ENCODE data around the gene LMCD1. TPM values are rescaled to one million over a fixed set of nuclear protein-coding genes. Genes with fewer than 3 reads are reported as not detected.

Gene LMCD1
- polyA plus RNA-seq, 3 donors: 0.09 to 0.51 TPM; not detected in 1

DNA sequence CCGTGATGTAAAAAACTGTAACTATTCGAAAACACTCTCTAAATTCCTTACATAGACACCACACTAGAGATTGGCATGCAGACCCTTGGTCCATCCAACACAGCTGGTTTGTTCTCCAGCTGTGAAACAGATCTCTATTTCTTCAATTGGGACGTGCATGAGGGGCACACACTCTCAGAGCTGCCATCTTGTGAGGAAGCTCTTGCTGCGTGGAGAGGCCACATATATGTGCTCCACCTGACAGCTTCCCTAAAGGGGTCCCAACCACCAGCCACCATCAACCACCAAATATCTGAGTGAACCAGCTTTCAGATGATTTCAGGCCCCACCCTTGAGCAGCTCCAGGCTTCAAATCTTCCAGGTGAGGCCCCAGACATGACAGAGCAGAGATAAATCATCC, 117.3 kb downstream of the LMCD1 start:
- no peak overlapping the region for H3K27ac Mint-ChIP-seq

DNA sequence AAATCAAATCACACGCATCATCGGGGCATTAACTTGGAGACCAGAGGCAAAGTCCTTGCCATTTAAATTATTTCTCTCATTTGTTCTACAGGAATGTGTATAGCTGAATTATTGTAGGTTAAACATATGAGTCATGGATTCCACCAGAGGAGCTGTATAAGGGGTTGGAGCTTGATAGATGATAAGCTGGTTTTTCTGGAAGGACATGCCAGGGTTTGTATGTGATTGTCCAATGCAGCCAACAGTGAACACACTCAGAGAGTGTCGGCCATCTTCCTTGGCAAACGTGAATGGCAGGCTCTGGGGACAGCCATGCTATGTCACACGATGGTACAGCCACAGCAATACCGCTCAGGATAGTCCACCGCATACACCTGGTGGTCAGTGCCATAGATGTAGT, 117.9 kb downstream of the LMCD1 start:
- Mint-ChIP-seq H3K9me3 (peaks cover 0 to 13% (median 8%) of the 10 kb centered on the region in 7 donors), H3K4me1 (peaks cover 4% of the 10 kb centered on the region), H3K4me3 (no peak overlapping the region), H3K27me3 (ENCODE audit: low read depth in 3 of 3) (peaks cover 0 to 2% (median 2%) of the 10 kb centered on the region in 3 donors), H3K36me3 (no peaks in the 10 kb centered on the region), H3K27ac (no peak overlapping the region)
- H3K27me3 ChIP-seq (ENCODE audit: control insufficient read depth in 2 of 2, insufficient read depth in 2 of 2, low read length in 2 of 2): no peaks in the 10 kb centered on the region
- peaks cover 6 to 20% of the 10 kb centered on the region in 2 donors for H3K9me3 ChIP-seq (replicated peaks in 1 of 2; ENCODE audit: control insufficient read depth in 1 of 2, insufficient read depth in 1 of 2, low read length in 2 of 2)
- H3K4me1 ChIP-seq (ENCODE audit: control insufficient read depth in 1 of 2, insufficient read depth in 2 of 2, low read length in 2 of 2): no peaks in the 10 kb centered on the region
- no peak for DNase-seq
- H4K20me1 ChIP-seq (ENCODE audit: insufficient read depth, low read length): no peaks in the 10 kb centered on the region
- no peak overlapping the region for H2AFZ ChIP-seq (ENCODE audit: insufficient read depth, low read depth, low read length, poor library complexity, severe bottlenecking)
- no peak overlapping the region for H3K9ac ChIP-seq (ENCODE audit: insufficient read depth, low read length, poor library complexity, severe bottlenecking)
- no peak overlapping the region for H3K27ac ChIP-seq (ENCODE audit: low read depth in 1 of 2, low read length in 2 of 2)
- intact Hi-C loops (cut with micrococcal nuclease): no loop called here
- H3K4me3 ChIP-seq (replicated peaks in 1 of 3; ENCODE audit: low read depth in 2 of 3, low read length in 3 of 3): no peak overlapping the region
- WGBS (ENCODE audit: insufficient coverage): 93% methylated on average over 4 of the region's 7 CpGs
- H3K36me3 ChIP-seq (replicated peaks in 1 of 2; ENCODE audit: control insufficient read depth in 1 of 2, insufficient read depth in 2 of 2, low read length in 2 of 2): no peaks in the 10 kb centered on the region
- TF ChIP-seq, protein P1, sequence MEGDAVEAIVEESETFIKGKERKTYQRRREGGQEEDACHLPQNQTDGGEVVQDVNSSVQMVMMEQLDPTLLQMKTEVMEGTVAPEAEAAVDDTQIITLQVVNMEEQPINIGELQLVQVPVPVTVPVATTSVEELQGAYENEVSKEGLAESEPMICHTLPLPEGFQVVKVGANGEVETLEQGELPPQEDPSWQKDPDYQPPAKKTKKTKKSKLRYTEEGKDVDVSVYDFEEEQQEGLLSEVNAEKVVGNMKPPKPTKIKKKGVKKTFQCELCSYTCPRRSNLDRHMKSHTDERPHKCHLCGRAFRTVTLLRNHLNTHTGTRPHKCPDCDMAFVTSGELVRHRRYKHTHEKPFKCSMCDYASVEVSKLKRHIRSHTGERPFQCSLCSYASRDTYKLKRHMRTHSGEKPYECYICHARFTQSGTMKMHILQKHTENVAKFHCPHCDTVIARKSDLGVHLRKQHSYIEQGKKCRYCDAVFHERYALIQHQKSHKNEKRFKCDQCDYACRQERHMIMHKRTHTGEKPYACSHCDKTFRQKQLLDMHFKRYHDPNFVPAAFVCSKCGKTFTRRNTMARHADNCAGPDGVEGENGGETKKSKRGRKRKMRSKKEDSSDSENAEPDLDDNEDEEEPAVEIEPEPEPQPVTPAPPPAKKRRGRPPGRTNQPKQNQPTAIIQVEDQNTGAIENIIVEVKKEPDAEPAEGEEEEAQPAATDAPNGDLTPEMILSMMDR (IDR thresholded peaks at IDR 0.05): no peak
- H3K79me2 ChIP-seq (ENCODE audit: insufficient read depth, low read length): no peaks in the 10 kb centered on the region
- H3K4me2 ChIP-seq (replicated peaks; ENCODE audit: extremely low read depth, low read length, poor library complexity, severe bottlenecking): no peak overlapping the region

More for the DNA sequence above, 117.3 kb downstream of the LMCD1 start:
- H2AFZ ChIP-seq (ENCODE audit: insufficient read depth, low read depth, low read length, poor library complexity, severe bottlenecking): no peak overlapping the region
- no peaks in the 10 kb centered on the region for H4K20me1 ChIP-seq (ENCODE audit: insufficient read depth, low read length)
- TF ChIP-seq, protein P1 (IDR thresholded peaks at IDR 0.05): no peak
- peaks cover 6 to 20% of the 10 kb centered on the region in 2 donors for H3K9me3 ChIP-seq (replicated peaks in 1 of 2; ENCODE audit: control insufficient read depth in 1 of 2, insufficient read depth in 1 of 2, low read length in 2 of 2)
- H3K9me3 Mint-ChIP-seq: peaks cover 0 to 13% (median 8%) of the 10 kb centered on the region in 7 donors
- no peak overlapping the region for H3K4me2 ChIP-seq (replicated peaks; ENCODE audit: extremely low read depth, low read length, poor library complexity, severe bottlenecking)
- intact Hi-C loops (cut with micrococcal nuclease): no loop called here
- H3K4me3 ChIP-seq (replicated peaks in 1 of 3; ENCODE audit: low read depth in 2 of 3, low read length in 3 of 3): no peak overlapping the region
- no peak for DNase-seq
- WGBS (ENCODE audit: insufficient coverage): 96% methylated on average over 4 of the region's 4 CpGs
- H3K27ac ChIP-seq (ENCODE audit: low read depth in 1 of 2, low read length in 2 of 2): no peak overlapping the region
- H3K27me3 Mint-ChIP-seq (ENCODE audit: low read depth in 3 of 3): peaks cover 0 to 2% (median 2%) of the 10 kb centered on the region in 3 donors
- no peaks in the 10 kb centered on the region for H3K79me2 ChIP-seq (ENCODE audit: insufficient read depth, low read length)
- peaks cover 4% of the 10 kb centered on the region for H3K4me1 Mint-ChIP-seq
- H3K4me3 Mint-ChIP-seq: no peak overlapping the region
- no peaks in the 10 kb centered on the region for H3K27me3 ChIP-seq (ENCODE audit: control insufficient read depth in 2 of 2, insufficient read depth in 2 of 2, low read length in 2 of 2)
- no peaks in the 10 kb centered on the region for H3K36me3 Mint-ChIP-seq
- H3K9ac ChIP-seq (ENCODE audit: insufficient read depth, low read length, poor library complexity, severe bottlenecking): no peak overlapping the region
- no peaks in the 10 kb centered on the region for H3K36me3 ChIP-seq (replicated peaks in 1 of 2; ENCODE audit: control insufficient read depth in 1 of 2, insufficient read depth in 2 of 2, low read length in 2 of 2)
- H3K4me1 ChIP-seq (ENCODE audit: control insufficient read depth in 1 of 2, insufficient read depth in 2 of 2, low read length in 2 of 2): no peaks in the 10 kb centered on the region

All from CD14-positive monocyte (primary cell).